A673 (cell line): Measurements from ENCODE around the gene ANXA11. TPM values are rescaled to one million over a fixed set of nuclear protein-coding genes. Genes with fewer than 3 reads are reported as not detected.

Experiments
- BruUV-seq: library from RNA; stranded (reverse); fragments of 400-500 nt; replicated peaks from 2 replicates; lab custom pipeline; 2021; lab: Mats Ljungman, UMichigan
- CTCF ChIA-PET: fragments of 300-600 bp; sonication (Branson Sonifier 250); formaldehyde crosslinking; loops from one replicate; lab custom pipeline; 2022; ENCODE audit warnings: antibody characterized with exemption; lab: Charles Lee
- POLR2A ChIA-PET: fragments of 300-600 bp; sonication (Branson Sonifier 250); formaldehyde crosslinking; loops from one replicate; lab custom pipeline; 2022; ENCODE audit warnings: antibody characterized with exemption; ENCODE audit not compliant: low non-redundant PET; lab: Charles Lee
- DNase-seq: peaks from one replicate; pipeline ENCODE4 v3.0.0-alpha.2; 2015; ENCODE audit warnings: low spot score
- H3K27ac ChIP-seq: fragments of 200-600 bp; sonication (generic); 2 replicates; pipeline ENCODE4 v1.5.1; 2016; ENCODE audit warnings: mixed run types, low read depth, mild to moderate bottlenecking, mixed read lengths, antibody characterized with exemption, low read length; ENCODE audit not compliant: poor library complexity, severe bottlenecking
- H3K27me3 ChIP-seq: fragments of 200-600 bp; sonication (generic); replicated peaks from 2 replicates; pipeline ENCODE4 v1.6.1; 2017; ENCODE audit warnings: mixed run types, low read depth, mild to moderate bottlenecking, mixed read lengths, antibody characterized with exemption, low read length; ENCODE audit not compliant: insufficient read depth, poor library complexity
- H3K36me3 ChIP-seq: fragments of 200-600 bp; sonication (generic); 2 replicates; pipeline ENCODE4 v1.6.1; 2016; ENCODE audit warnings: mixed run types, mild to moderate bottlenecking, mixed read lengths, antibody characterized with exemption, low read length; ENCODE audit not compliant: insufficient read depth, poor library complexity, severe bottlenecking
- H3K4me1 ChIP-seq: fragments of 200-600 bp; sonication (generic); 2 replicates; pipeline ENCODE4 v1.6.1; 2017; ENCODE audit warnings: mixed run types, mild to moderate bottlenecking, mixed read lengths, antibody characterized with exemption, low read length; ENCODE audit not compliant: insufficient read depth, poor library complexity, severe bottlenecking
- H3K4me3 ChIP-seq: fragments of 200-600 bp; sonication (generic); 2 replicates; pipeline ENCODE4 v1.5.1; 2016; ENCODE audit warnings: low read depth, mixed run types, mild to moderate bottlenecking, mixed read lengths, low read length; ENCODE audit not compliant: poor library complexity, severe bottlenecking
- H3K9me3 ChIP-seq: fragments of 200-600 bp; sonication (generic); 2 replicates; pipeline ENCODE4 v1.6.1; 2016; ENCODE audit warnings: mixed run types, low read depth, mild to moderate bottlenecking, mixed read lengths, antibody characterized with exemption, low read length; ENCODE audit not compliant: poor library complexity, severe bottlenecking
- CTCF ChIP-seq: fragments of 300-800, 200-600 bp; sonication (generic); conservative IDR thresholded peaks from 2 replicates; pipeline ENCODE4 v1.5.1; 2017; ENCODE audit warnings: low read depth, mild to moderate bottlenecking, antibody characterized with exemption, low read length, moderate library complexity, mixed read lengths
- EZH2 ChIP-seq: fragments of 200-600 bp; sonication (generic); IDR thresholded peaks from 2 replicates; pipeline ENCODE4 v1.6.1; 2017; ENCODE audit warnings: borderline replicate concordance, low read depth, mild to moderate bottlenecking, mixed read lengths, antibody characterized with exemption, low read length; ENCODE audit not compliant: poor library complexity, severe bottlenecking
- intact Hi-C: fragments of 100-400 bp; cut with micrococcal nuclease; formaldehyde crosslinking; loops from one replicate; pipeline ENCODE4 v1.10.0; 2022; ENCODE audit not compliant: unreplicated experiment
- total RNA-seq: library from RNA; stranded (reverse); gene quantifications from 2 replicates; pipeline ENCODE4 v1.2.3, GENCODE V29; 2021

Gene ANXA11
- total RNA-seq, 1 experiment from 2014 or later, result 119 TPM

GRCh38 chr10:80165173-80165572 lies 40.2 kb downstream of the ANXA11 start:
- CTCF ChIA-PET, result no interaction called here
- intact Hi-C loops, result no loop called here
- no peak for DNase-seq
- TF ChIP-seq CTCF (no peak), EZH2 (no peak)
- Histone ChIP-seq H3K4me1 (peaks cover 20% of the 10 kb centered on the region), H3K27ac (peak overlapping the region; percentile 2), H3K9me3 (no peaks in the 10 kb centered on the region), H3K27me3 (no peaks in the 10 kb centered on the region), H3K4me3 (no peak overlapping the region), H3K36me3 (peaks cover 5% of the 10 kb centered on the region)
- POLR2A ChIA-PET, result no interaction called here
- BruUV-seq, result no TSS peak

GRCh38 chr10:80164596-80164995 lies 40.7 kb downstream of the ANXA11 start:
- Histone ChIP-seq H3K4me3 (no peak overlapping the region), H3K27ac (no peak overlapping the region), H3K9me3 (no peaks in the 10 kb centered on the region), H3K36me3 (peaks cover 5% of the 10 kb centered on the region), H3K27me3 (no peaks in the 10 kb centered on the region), H3K4me1 (peaks cover 26% of the 10 kb centered on the region)
- BruUV-seq, result no TSS peak
- TF ChIP-seq EZH2 (no peak), CTCF (no peak)
- CTCF ChIA-PET, result no interaction called here
- intact Hi-C loops, result no loop called here
- no peak for DNase-seq
- POLR2A ChIA-PET, result no interaction called here

- no TSS peak for BruUV-seq
- Histone ChIP-seq H3K4me3 (no peak overlapping the region), H3K9me3 (no peaks in the 10 kb centered on the region), H3K4me1 (peaks cover 33% of the 10 kb centered on the region), H3K27me3 (no peaks in the 10 kb centered on the region), H3K36me3 (peaks cover 5% of the 10 kb centered on the region), H3K27ac (no peak overlapping the region)
- ChIA-PET POLR2A (no interaction called here), CTCF (no interaction called here)
- TF ChIP-seq CTCF, result no peak
- no peak for TF ChIP-seq EZH2
- DNase-seq, result no peak
- intact Hi-C loops, result no loop called here
These were observed 41.5 kb downstream of the ANXA11 start for GRCh38 chr10:80163741-80164341.
